MG63 (cell line): ENCODE measurements around the gene GALNT12. TPM values are rescaled to one million over a fixed set of nuclear protein-coding genes. Genes with fewer than 3 reads are reported as not detected.

Experiments
- DNase-seq: peaks from one replicate; pipeline ENCODE4 v3.0.0-alpha.2; 2020
- H3K27me3 ChIP-seq: fragments of 250-450 bp; sonication (Bioruptor Pico); 2 replicates; pipeline ENCODE4 v1.5.1; 2020; ENCODE audit warnings: mild to moderate bottlenecking, moderate library complexity
- H3K36me3 ChIP-seq: fragments of 250-450 bp; sonication (Bioruptor Pico); 2 replicates; pipeline ENCODE4 v1.5.1; 2020; ENCODE audit warnings: mild to moderate bottlenecking, moderate library complexity
- H3K4me3 ChIP-seq: fragments of 250-450 bp; sonication (Bioruptor Pico); 2 replicates; pipeline ENCODE4 v1.5.1; 2020; ENCODE audit warnings: mild to moderate bottlenecking, moderate library complexity
- H3K9me3 ChIP-seq: fragments of 250-450 bp; sonication (Bioruptor Pico); 2 replicates; pipeline ENCODE4 v1.5.1; 2020; ENCODE audit warnings: mild to moderate bottlenecking, moderate library complexity
- total RNA-seq: library from RNA; depleted of rRNA; stranded (reverse); fragments of >200 nt; shearing (Covaris generic); gene quantifications from 2 replicates; pipeline ENCODE4 v1.2.3, GENCODE V29; 2014; ENCODE audit warnings: low replicate concordance; rRNA removed

The GALNT12 gene
- total RNA-seq, 1 experiment from 2014 or later = 0.99 TPM

DNA sequence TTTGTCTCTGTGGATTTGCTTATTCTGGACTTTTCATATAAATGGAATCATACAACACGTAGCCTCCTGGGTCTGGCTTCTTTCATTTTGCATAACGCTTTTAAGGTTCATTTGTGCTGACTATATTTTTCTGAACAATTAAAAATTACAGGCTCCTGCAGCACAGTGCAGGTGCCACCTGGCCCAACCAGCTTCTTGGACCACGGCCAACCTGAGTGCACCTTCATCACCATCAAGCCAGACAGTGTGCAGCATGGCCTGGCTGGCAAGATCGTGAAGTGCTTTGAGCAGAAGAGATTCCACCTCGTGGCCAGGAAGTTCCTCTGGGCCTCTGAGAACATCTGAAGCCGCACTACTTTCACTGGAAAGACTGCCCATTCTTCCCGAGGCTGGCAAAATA, 82.8 kb downstream of the GALNT12 start:
- H3K9me3 ChIP-seq = no peaks in the 10 kb centered on the region
- H3K4me3 ChIP-seq = no peak overlapping the region
- H3K27me3 ChIP-seq = no peaks in the 10 kb centered on the region
- no peaks in the 10 kb centered on the region for H3K36me3 ChIP-seq
- no peak for DNase-seq

DNA sequence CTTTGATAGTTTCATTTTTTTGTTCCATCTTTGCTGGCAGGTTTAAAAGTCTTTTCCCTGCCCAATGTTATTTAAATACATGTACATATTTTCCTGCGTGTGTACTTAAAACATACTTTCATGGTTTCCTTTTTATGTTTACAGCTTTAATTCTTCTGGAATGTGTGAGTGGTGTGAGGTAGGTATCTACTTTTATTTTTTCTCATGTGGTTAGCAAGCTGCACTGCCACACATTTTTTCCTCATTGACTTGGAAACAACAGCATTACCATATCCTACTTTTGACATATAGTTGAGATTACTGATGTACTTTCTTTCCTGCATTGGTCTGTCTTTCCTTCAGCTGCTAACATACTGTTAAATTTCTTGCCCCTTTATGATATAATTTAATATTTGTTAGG, 84.8 kb downstream of the GALNT12 start:
- Histone ChIP-seq H3K4me3 (no peak overlapping the region), H3K9me3 (peaks cover 6% of the 10 kb centered on the region), H3K36me3 (no peaks in the 10 kb centered on the region), H3K27me3 (no peaks in the 10 kb centered on the region)
- no peak for DNase-seq

DNA sequence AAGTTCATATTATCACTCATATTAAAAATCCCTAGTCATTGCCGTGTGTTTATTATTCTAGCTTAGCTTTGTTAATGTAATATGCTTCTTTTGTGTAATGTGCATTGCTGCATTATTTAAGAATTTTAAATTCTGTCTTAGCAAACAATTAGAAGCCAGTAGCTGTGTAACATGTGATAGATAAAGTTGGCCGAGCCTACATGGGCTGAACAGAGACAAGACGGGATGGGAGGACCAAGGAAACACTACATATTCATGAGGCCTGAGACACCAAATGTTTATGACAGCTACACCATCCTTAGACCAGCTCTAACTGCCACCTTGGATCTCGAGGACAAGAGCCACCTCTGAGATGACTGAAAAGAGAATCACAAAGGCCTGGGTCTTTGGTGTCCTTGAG, 85.2 kb downstream of the GALNT12 start:
- H3K27me3 ChIP-seq = no peaks in the 10 kb centered on the region
- no peak overlapping the region for H3K4me3 ChIP-seq
- no peaks in the 10 kb centered on the region for H3K36me3 ChIP-seq
- H3K9me3 ChIP-seq = peaks cover 8% of the 10 kb centered on the region
- DNase-seq = no peak

DNA sequence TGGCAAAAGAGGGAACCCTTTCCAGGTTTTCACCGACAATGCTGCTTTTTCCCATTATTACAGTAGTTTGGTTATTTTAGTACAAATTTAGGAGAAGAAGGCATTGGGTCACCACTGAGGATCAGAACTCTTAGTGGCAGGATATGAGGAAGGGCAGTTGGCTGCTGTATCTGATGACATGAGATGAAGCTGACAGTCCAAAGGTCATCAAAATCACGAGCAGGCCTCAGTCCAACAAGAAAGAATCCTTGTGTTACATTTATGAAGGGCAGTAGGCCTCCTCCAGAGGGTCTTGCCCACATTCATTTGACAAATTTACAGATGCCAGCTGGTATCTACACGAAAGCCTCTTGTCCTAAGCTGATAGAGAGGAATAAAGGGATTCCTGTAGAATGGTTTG, 86.7 kb downstream of the GALNT12 start:
- peaks cover 9% of the 10 kb centered on the region for H3K9me3 ChIP-seq
- no peak for DNase-seq
- H3K4me3 ChIP-seq = no peak overlapping the region
- no peaks in the 10 kb centered on the region for H3K36me3 ChIP-seq
- no peaks in the 10 kb centered on the region for H3K27me3 ChIP-seq

DNA sequence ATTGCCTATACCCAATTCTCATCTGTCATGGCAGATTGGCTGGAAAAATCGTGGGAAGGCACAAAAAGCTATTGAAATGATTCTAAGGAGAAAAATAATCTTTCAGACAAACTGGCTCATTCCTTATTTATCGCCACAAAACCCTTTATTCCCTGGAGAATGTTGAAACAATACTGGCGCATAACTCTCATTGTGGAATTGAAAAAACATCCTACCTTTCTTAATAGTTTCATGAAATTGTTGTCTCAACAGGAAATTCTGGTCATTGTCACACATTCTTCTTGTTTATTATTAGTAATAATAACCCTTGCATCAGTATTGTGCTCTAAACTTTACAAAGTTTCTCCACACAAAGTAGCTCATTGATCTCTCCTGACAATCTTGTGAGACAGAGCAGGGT, 87.3 kb downstream of the GALNT12 start:
- Histone ChIP-seq H3K4me3 (no peak overlapping the region), H3K27me3 (no peaks in the 10 kb centered on the region), H3K36me3 (no peaks in the 10 kb centered on the region), H3K9me3 (peaks cover 9% of the 10 kb centered on the region)
- DNase-seq = no peak

DNA sequence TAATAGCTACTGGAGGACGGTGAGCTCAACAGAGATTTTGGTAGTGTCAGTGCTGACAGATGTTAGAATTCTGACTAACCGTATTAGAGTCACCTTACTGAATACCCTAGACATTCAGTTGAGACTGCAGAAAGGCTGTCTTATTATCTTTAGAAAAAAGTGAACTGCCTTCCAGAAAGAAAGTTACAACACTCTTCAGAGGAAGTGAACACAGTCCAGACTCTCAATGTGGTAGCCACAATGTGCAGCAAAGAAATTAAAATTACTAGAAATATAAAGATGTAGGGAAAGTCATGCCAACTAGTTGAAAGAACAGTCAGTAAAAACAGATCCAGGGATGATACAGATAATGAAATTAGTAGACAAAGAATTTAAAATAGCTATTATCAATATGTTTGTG, 89.2 kb downstream of the GALNT12 start:
- DNase-seq = no peak
- H3K9me3 ChIP-seq = peaks cover 9% of the 10 kb centered on the region
- no peaks in the 10 kb centered on the region for H3K36me3 ChIP-seq
- no peak overlapping the region for H3K4me3 ChIP-seq
- H3K27me3 ChIP-seq = no peaks in the 10 kb centered on the region

DNA sequence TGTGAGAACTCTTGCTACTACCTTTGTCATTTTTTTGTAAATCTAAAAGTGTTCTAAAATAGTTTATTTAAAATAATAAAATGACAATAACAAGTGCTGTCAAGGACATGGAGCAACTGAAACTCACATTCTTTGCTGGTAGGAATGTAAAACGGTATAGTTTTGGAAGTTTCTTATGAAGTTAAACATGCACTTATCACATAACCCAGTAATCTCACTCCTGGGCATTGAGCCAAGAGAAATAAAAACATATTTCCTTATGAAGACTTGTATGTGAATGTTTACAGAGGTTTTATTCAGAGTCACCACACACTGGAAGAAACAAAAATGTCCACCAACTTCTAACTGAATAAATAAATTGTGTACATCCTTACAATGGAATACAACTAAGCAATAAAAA, 90.3 kb downstream of the GALNT12 start:
- DNase-seq = no peak
- Histone ChIP-seq H3K27me3 (no peaks in the 10 kb centered on the region), H3K9me3 (peaks cover 9% of the 10 kb centered on the region), H3K4me3 (no peak overlapping the region), H3K36me3 (no peaks in the 10 kb centered on the region)

DNA sequence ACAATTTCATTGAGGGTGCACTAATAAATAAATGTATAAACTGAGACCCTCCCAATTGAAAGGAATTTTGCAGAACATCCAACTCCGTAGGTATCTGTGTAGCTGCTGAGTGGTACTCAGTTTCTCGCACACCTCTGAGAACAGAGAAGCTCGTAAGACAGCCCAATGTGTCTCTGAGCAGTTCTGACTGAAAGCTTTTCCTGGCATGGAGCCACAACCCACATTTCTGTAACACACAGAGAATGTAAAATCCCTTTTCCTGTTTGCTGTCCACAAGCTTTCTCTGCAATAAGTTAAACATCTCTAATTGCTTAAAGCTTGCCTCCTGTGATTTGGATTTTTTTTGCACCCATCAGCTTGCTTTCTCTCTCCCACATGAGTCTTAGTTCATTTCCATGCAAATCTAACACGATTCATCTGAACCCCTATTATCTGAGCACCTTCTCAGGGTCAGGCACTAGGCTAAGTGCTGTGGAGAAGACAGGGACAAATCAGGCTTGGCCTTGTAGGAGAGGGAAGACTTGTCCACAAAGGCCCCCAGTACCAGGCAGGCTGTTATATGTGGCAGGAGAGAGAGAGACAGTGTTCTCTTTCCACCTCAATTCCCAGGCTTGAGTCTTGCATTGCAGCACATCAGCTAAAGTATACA, 92.1 kb downstream of the GALNT12 start:
- no peaks in the 10 kb centered on the region for H3K36me3 ChIP-seq
- H3K4me3 ChIP-seq = no peak overlapping the region
- peaks cover 9% of the 10 kb centered on the region for H3K9me3 ChIP-seq
- H3K27me3 ChIP-seq = no peaks in the 10 kb centered on the region
- peak; percentile 75 for DNase-seq

Other genes starting within 250 kb of the GALNT12 start
- 3.8 and 5.8 TPM in 2 replicates for gene GABBR2, start 98.7 kb upstream of the GALNT12 start, total RNA-seq
- gene ANKS6, start 11.1 kb upstream of the GALNT12 start, total RNA-seq = 7.8 and 29.1 TPM in 2 replicates
- gene COL15A1, start 136.2 kb downstream of the GALNT12 start, total RNA-seq = 0.62 and 1.2 TPM in 2 replicates